GM12892 (cell line): ENCODE data around the gene DDX27.

Experiments used
- POLR2A ChIP-seq: IDR thresholded peaks from 2 replicates; pipeline ENCODE4 v1.6.1; 2011; ENCODE audit warnings: low read depth, low read length, control low read depth
- POLR2AphosphoS5 ChIP-seq: IDR thresholded peaks from 2 replicates; pipeline ENCODE4 v1.6.1; 2011; ENCODE audit warnings: low read depth, low read length, control low read depth
- TAF1 ChIP-seq: IDR thresholded peaks from 2 replicates; pipeline ENCODE4 v1.6.1; 2011; ENCODE audit warnings: low read depth, mild to moderate bottlenecking, control low read depth, low read length, borderline replicate concordance

GRCh38 chr20:49270177-49270576, 51.0 kb downstream of the DDX27 start:
- TF ChIP-seq POLR2AphosphoS5 (no peak), TAF1 (no peak), POLR2A (no peak)
